IMR-90 (cell line): ENCODE measurements around the gene CD7. TPM values are rescaled to one million over a fixed set of nuclear protein-coding genes. Genes with fewer than 3 reads are reported as not detected.

ENCODE experiments used
- ATAC-seq: fragments of 200-7000 bp; cut with Tn5 transposase; 2 replicates; pipeline ENCODE4 v1.9.1; 2020; ENCODE audit warnings: low read depth, mild to moderate bottlenecking, moderate library complexity
- BruUV-seq: library from RNA; stranded (reverse); fragments of 400-500 nt; replicated peaks from 2 replicates; lab custom pipeline; 2021; lab: Mats Ljungman, UMichigan
- CTCF ChIA-PET: fragments of 300-600 bp; formaldehyde crosslinking; extraction: SDS; loops from one replicate; lab custom pipeline; 2021; ENCODE audit warnings: antibody characterized with exemption; lab: Yijun Ruan, JAX
- POLR2A ChIA-PET: fragments of 300-600 bp; sonication (Branson Sonifier 250); formaldehyde crosslinking; loops from one replicate; lab custom pipeline; 2022; ENCODE audit warnings: antibody characterized with exemption; ENCODE audit not compliant: unreplicated experiment; lab: Charles Lee
- DNase-seq: peaks from one replicate; pipeline ENCODE4 v3.0.0; 2013
- H2AFZ ChIP-seq: replicated peaks from 2 replicates; pipeline ENCODE3; 2013; ENCODE audit warnings: low read length, mild to moderate bottlenecking; ENCODE audit not compliant: poor library complexity
- H2AK5ac ChIP-seq: 2 replicates; pipeline ENCODE4 v1.6.1; 2013; ENCODE audit warnings: low read depth, low read length, inconsistent platforms
- H2AK9ac ChIP-seq: replicated peaks from 2 replicates; pipeline ENCODE3; 2013; ENCODE audit warnings: mild to moderate bottlenecking, low read depth, low read length, moderate library complexity; ENCODE audit not compliant: poor library complexity
- H2BK120ac ChIP-seq: 2 replicates; pipeline ENCODE4 v1.6.1; 2013; ENCODE audit warnings: low read depth, low read length, inconsistent platforms
- H2BK15ac ChIP-seq: 3 replicates; pipeline ENCODE4 v1.6.1; 2013; ENCODE audit warnings: low read depth, low read length, inconsistent platforms
- H2BK20ac ChIP-seq: 2 replicates; pipeline ENCODE4 v1.6.1; 2013; ENCODE audit warnings: low read depth, mild to moderate bottlenecking, inconsistent platforms, low read length, moderate library complexity
- H2BK5ac ChIP-seq: 2 replicates; pipeline ENCODE4 v1.6.1; 2013; ENCODE audit warnings: mild to moderate bottlenecking, low read depth, low read length, inconsistent platforms; ENCODE audit not compliant: poor library complexity, severe bottlenecking
- H3K14ac ChIP-seq: replicated peaks from 2 replicates; pipeline ENCODE4 v1.6.1; 2013; ENCODE audit warnings: low read depth, low read length, inconsistent platforms
- H3K18ac ChIP-seq: 2 replicates; pipeline ENCODE4 v1.6.1; 2013; ENCODE audit warnings: low read depth, low read length, control low read depth
- H3K23ac ChIP-seq: 2 replicates; pipeline ENCODE4 v1.6.1; 2013; ENCODE audit warnings: low read depth, low read length, inconsistent platforms
- H3K27ac ChIP-seq: 2 replicates; pipeline ENCODE4 v1.5.1; 2013; ENCODE audit warnings: mild to moderate bottlenecking, control low read depth, low read length; ENCODE audit not compliant: insufficient read depth
- H3K27me3 ChIP-seq: 2 replicates; pipeline ENCODE4 v1.6.1; 2013; ENCODE audit warnings: low read length; ENCODE audit not compliant: control insufficient read depth, insufficient read depth
- H3K36me3 ChIP-seq: 2 replicates; pipeline ENCODE4 v1.6.1; 2013; ENCODE audit warnings: low read length, mixed read lengths; ENCODE audit not compliant: control insufficient read depth, insufficient read depth
- H3K4ac ChIP-seq: 2 replicates; pipeline ENCODE4 v1.6.1; 2013; ENCODE audit warnings: low read depth, low read length, inconsistent platforms
- H3K4me1 ChIP-seq: 2 replicates; pipeline ENCODE4 v1.6.1; 2013; ENCODE audit warnings: low read length, mixed read lengths; ENCODE audit not compliant: control insufficient read depth, insufficient read depth
- H3K4me2 ChIP-seq: 2 replicates; pipeline ENCODE4 v1.6.1; 2013; ENCODE audit warnings: low read depth, mild to moderate bottlenecking, control low read depth, low read length, moderate library complexity
- H3K4me3 ChIP-seq: 2 replicates; pipeline ENCODE4 v1.5.1; 2013; ENCODE audit warnings: low read depth, mild to moderate bottlenecking, control low read depth, low read length, moderate library complexity; ENCODE audit not compliant: insufficient read depth
- H3K56ac ChIP-seq: 2 replicates; pipeline ENCODE4 v1.6.1; 2013; ENCODE audit warnings: low read length, inconsistent platforms; ENCODE audit not compliant: insufficient read depth; ENCODE audit errors: extremely low read depth
- H3K79me1 ChIP-seq, 2 experiments: 2 replicates each; pipeline ENCODE4 v1.6.1; 2013; ENCODE audit warnings: low read length in 2 of 2, inconsistent platforms in 1 of 2, low read depth in 1 of 2
- H3K9ac ChIP-seq: 2 replicates; pipeline ENCODE4 v1.6.1; 2013; ENCODE audit warnings: low read depth, low read length, control low read depth
- H3K9me1 ChIP-seq: 2 replicates; pipeline ENCODE4 v1.6.1; 2013; ENCODE audit warnings: low read length, inconsistent platforms; ENCODE audit not compliant: insufficient read depth
- H3K9me3 ChIP-seq: 2 replicates; pipeline ENCODE4 v1.6.1; 2013; ENCODE audit warnings: low read length; ENCODE audit not compliant: control insufficient read depth, insufficient read depth
- H4K20me1 ChIP-seq: 2 replicates; pipeline ENCODE4 v1.6.1; 2013; ENCODE audit warnings: low read length, inconsistent platforms; ENCODE audit not compliant: insufficient read depth
- H4K5ac ChIP-seq: 2 replicates; pipeline ENCODE4 v1.6.1; 2013; ENCODE audit warnings: mild to moderate bottlenecking, low read depth, low read length, control low read depth
- H4K8ac ChIP-seq, 2 experiments: 2 replicates each; pipeline ENCODE4 v1.6.1; 2013; ENCODE audit warnings: low read depth in 2 of 2, low read length in 2 of 2, control low read depth in 1 of 2, inconsistent platforms in 1 of 2
- H4K91ac ChIP-seq: 2 replicates; pipeline ENCODE4 v1.6.1; 2013; ENCODE audit warnings: low read depth, low read length, inconsistent platforms; ENCODE audit not compliant: insufficient read depth
- BHLHE40 ChIP-seq: fragments of 150-350 bp; IDR thresholded peaks from 2 replicates; pipeline ENCODE4 v1.6.1; 2016; ENCODE audit warnings: mild to moderate bottlenecking, low read depth, low read length
- MXI1 ChIP-seq: IDR thresholded peaks from 2 replicates; pipeline ENCODE4 v1.6.1; 2012; ENCODE audit warnings: low read depth, mild to moderate bottlenecking, low read length, moderate library complexity, borderline replicate concordance
- WGBS, 2 experiments: methylation state at CpG; one replicate each; pipeline versions ENCODE4 v1.1.5 to v1.1.7; 2013; ENCODE audit warnings: missing lambda C conversion rate in 2 of 2; ENCODE audit not compliant: insufficient read length in 1 of 2; ENCODE audit errors: extremely low coverage in 2 of 2; 5-methylcytosine and 5-hydroxymethylcytosine counted together
- dilution Hi-C: fragments of 300-500 bp; cut with HindIII; formaldehyde crosslinking; loops from one replicate; pipeline ENCODE4 v1.14.3; 2018; ENCODE audit warnings: low sequenced_read_pairs; ENCODE audit not compliant: unreplicated experiment
- in situ Hi-C: fragments of 300-500 bp; cut with MboI; formaldehyde crosslinking; loops from 3 replicates; pipeline ENCODE4 v1.14.3; 2019; ENCODE audit warnings: low sequenced_read_pairs, inconsistent platforms, mixed read lengths
- intact Hi-C: fragments of 100-400 bp; cut with micrococcal nuclease; formaldehyde crosslinking; loops from 2 replicates; pipeline ENCODE4 v1.10.0; 2022
- polyA plus RNA-seq, 3 experiments: library from polyadenylated mRNA; depleted of rRNA; stranded (reverse); fragments of >200 nt; gene quantifications; 2 replicates each; pipeline ENCODE4 v1.2.3, GENCODE V29; 2012; ENCODE audit warnings: low replicate concordance in 1 of 3
- total RNA-seq: library from RNA; depleted of rRNA; stranded (reverse); fragments of >200 nt; gene quantifications from 2 replicates; pipeline ENCODE4 v1.2.3, GENCODE V29; 2012

The CD7 gene
- total and polyA plus RNA-seq, 2 of the 4 experiments (the other 2 are of a cell fraction): not detected

GRCh38 chr17:82334622-82335394 lies 17.4 kb upstream of the CD7 start:
- in situ Hi-C loops (no loop called here), dilution Hi-C loops (no loop called here), intact Hi-C loops (no loop called here)
- peak; percentile 22 for DNase-seq
- peak; percentile 5; the same call in 1 of the 2 replicates for ATAC-seq
- 0 out of 2 replicates have a peak overlapping the region, but pooled peaks have one; percentile 9 for H2BK20ac ChIP-seq
- no peaks in the 10 kb centered on the region for H3K36me3 ChIP-seq
- peak overlapping the region; percentile 24; the same call in 1 of the 2 replicates for H2BK120ac ChIP-seq
- no peak overlapping the region for H2BK5ac ChIP-seq
- peak overlapping the region; percentile 92 for H2AK9ac ChIP-seq
- no peak overlapping the region for H3K9ac ChIP-seq
- H3K27me3 ChIP-seq: 0 out of 2 replicates have a peak, but pooled peaks cover 3% of the 10 kb centered on the region
- H3K79me1 ChIP-seq: 0 out of 4 replicates have a peak, but pooled peaks cover 0 to 3% of the 10 kb centered on the region in 2 experiments
- 0 out of 2 replicates have a peak overlapping the region, but pooled peaks have one; percentile 65 for H3K23ac ChIP-seq
- H4K91ac ChIP-seq: 0 out of 2 replicates have a peak overlapping the region, but pooled peaks have one; percentile 6
- no peaks in the 10 kb centered on the region for H3K9me3 ChIP-seq
- BruUV-seq: no TSS peak
- H3K18ac ChIP-seq: no peak overlapping the region
- H2AK5ac ChIP-seq: peak overlapping the region; percentile 76; the same call in 1 of the 2 replicates
- no peak overlapping the region; the same call in 2 of the 3 replicates for H2BK15ac ChIP-seq
- H3K9me1 ChIP-seq: peaks cover 7% of the 10 kb centered on the region
- H4K5ac ChIP-seq: peak overlapping the region; percentile 8
- peak overlapping the region; percentile 4; the same call in 1 of the 2 replicates for H3K14ac ChIP-seq
- no peaks in the 10 kb centered on the region for H4K20me1 ChIP-seq
- H3K4ac ChIP-seq: peak overlapping the region; percentile 56
- H3K27ac ChIP-seq: no peak overlapping the region
- H2AFZ ChIP-seq: peak overlapping the region; percentile 87
- H4K8ac ChIP-seq: peak overlapping the region in 1 of 2 experiments; percentile 76; a peak in 2 of 4 replicates
- no peak overlapping the region for H3K56ac ChIP-seq
- WGBS, 2 experiments: 61% methylated on average over 5 of the region's 16 CpGs; no CpG with 5 or more reads in 1 of the 2 experiments
- CTCF ChIA-PET: no interaction called here
- POLR2A ChIA-PET: no interaction called here
- TF ChIP-seq BHLHE40: peak; percentile 40; the same call in 1 of the 2 replicates
- no peak for TF ChIP-seq MXI1
- peak overlapping the region; percentile 78 for H3K4me2 ChIP-seq
- peaks cover 32% of the 10 kb centered on the region for H3K4me1 ChIP-seq
- peak overlapping the region; percentile 25; the same call in 1 of the 2 replicates for H3K4me3 ChIP-seq
